MM.1S (cell line): ENCODE measurements around the gene BST1.

Source experiments
- DNase-seq: peaks from one replicate; pipeline ENCODE4 v3.0.0-alpha.2; 2015
- H2AFZ ChIP-seq: fragments of 300-600 bp; sonication (generic); 2 replicates; pipeline ENCODE4 v1.6.0; 2016; ENCODE audit warnings: antibody characterized with exemption, low read length
- H3F3A ChIP-seq: fragments of 300-600 bp; sonication (generic); 2 replicates; pipeline ENCODE4 v1.6.1; 2016; ENCODE audit warnings: mild to moderate bottlenecking, antibody characterized with exemption, low read length, moderate library complexity, mixed read lengths; ENCODE audit not compliant: insufficient read depth
- H3K27ac ChIP-seq: fragments of 300-600 bp; sonication (generic); 2 replicates; pipeline ENCODE4 v1.5.1; 2016; ENCODE audit warnings: mild to moderate bottlenecking, low read length
- H3K27me3 ChIP-seq: fragments of 300-600 bp; sonication (generic); replicated peaks from 2 replicates; pipeline ENCODE4 v1.6.0; 2016; ENCODE audit warnings: low read length; ENCODE audit not compliant: insufficient read depth
- H3K36me3 ChIP-seq: fragments of 300-600 bp; sonication (generic); replicated peaks from 2 replicates; pipeline ENCODE4 v1.6.1; 2016; ENCODE audit warnings: mild to moderate bottlenecking, low read length, mixed read lengths; ENCODE audit not compliant: insufficient read depth
- H3K4me1 ChIP-seq: fragments of 300-600 bp; sonication (generic); 2 replicates; pipeline ENCODE4 v1.6.1; 2016; ENCODE audit warnings: low read length, mixed read lengths
- H3K4me2 ChIP-seq: fragments of 300-600 bp; sonication (generic); 2 replicates; pipeline ENCODE4 v1.6.0; 2016; ENCODE audit warnings: low read depth, low read length
- H3K4me3 ChIP-seq: fragments of 300-600 bp; sonication (generic); 2 replicates; pipeline ENCODE4 v1.5.1; 2016; ENCODE audit warnings: low read length, mixed read lengths
- H3K79me2 ChIP-seq: fragments of 300-600 bp; sonication (generic); 2 replicates; pipeline ENCODE4 v1.6.1; 2016; ENCODE audit warnings: mixed run types, low read length, mixed read lengths
- H3K9ac ChIP-seq: fragments of 300-600 bp; sonication (generic); 2 replicates; pipeline ENCODE4 v1.6.1; 2016; ENCODE audit warnings: low read length, mixed read lengths
- H3K9me2 ChIP-seq: fragments of 300-600 bp; sonication (generic); replicated peaks from 2 replicates; pipeline ENCODE4 v1.6.1; 2016; ENCODE audit warnings: mild to moderate bottlenecking, low read length, mixed read lengths; ENCODE audit not compliant: insufficient read depth
- H3K9me3 ChIP-seq: fragments of 300-600 bp; sonication (generic); replicated peaks from 2 replicates; pipeline ENCODE4 v1.6.1; 2016; ENCODE audit warnings: mild to moderate bottlenecking, low read length, mixed read lengths; ENCODE audit not compliant: insufficient read depth
- H4K20me1 ChIP-seq: fragments of 300-600 bp; sonication (generic); 2 replicates; pipeline ENCODE4 v1.6.1; 2016; ENCODE audit warnings: mild to moderate bottlenecking, low read length, moderate library complexity, mixed read lengths; ENCODE audit not compliant: insufficient read depth
- CTCF ChIP-seq: fragments of 300-600 bp; sonication (generic); IDR thresholded peaks from 2 replicates; pipeline ENCODE4 v1.5.1; 2016; ENCODE audit warnings: antibody characterized with exemption, low read length, mixed read lengths
- EZH2 ChIP-seq: fragments of 300-600 bp; sonication (generic); optimal IDR thresholded peaks from 2 replicates; pipeline ENCODE3; 2017; ENCODE audit warnings: low read depth, mild to moderate bottlenecking, antibody characterized with exemption, low read length, mixed read lengths
- EZH2phosphoT487 ChIP-seq: fragments of 300-600 bp; sonication (generic); IDR thresholded peaks from 2 replicates; pipeline ENCODE4 v1.6.1; 2018; ENCODE audit warnings: antibody characterized with exemption, low read length

Gene BST1

GRCh38 chr4:15695729-15696128, 7.1 kb upstream of the BST1 start:
- no peaks in the 10 kb centered on the region for H3K27me3 ChIP-seq
- H2AFZ ChIP-seq = no peak overlapping the region
- H3K9me3 ChIP-seq = no peaks in the 10 kb centered on the region
- no peak overlapping the region for H3K4me2 ChIP-seq
- no peaks in the 10 kb centered on the region for H3F3A ChIP-seq
- H3K9me2 ChIP-seq = no peaks in the 10 kb centered on the region
- no peak overlapping the region for H3K9ac ChIP-seq
- no peaks in the 10 kb centered on the region for H3K79me2 ChIP-seq
- TF ChIP-seq EZH2phosphoT487 (no peak), EZH2 (no peak), CTCF (no peak)
- no peaks in the 10 kb centered on the region for H3K36me3 ChIP-seq
- no peak for DNase-seq
- H3K4me3 ChIP-seq = no peak overlapping the region
- no peaks in the 10 kb centered on the region for H3K4me1 ChIP-seq
- no peaks in the 10 kb centered on the region for H4K20me1 ChIP-seq
- no peak overlapping the region for H3K27ac ChIP-seq

GRCh38 chr4:15696866-15697265, 6.0 kb upstream of the BST1 start:
- Histone ChIP-seq H3K36me3 (no peaks in the 10 kb centered on the region), H3K9me3 (no peaks in the 10 kb centered on the region), H3K79me2 (no peaks in the 10 kb centered on the region), H2AFZ (no peak overlapping the region), H3K4me2 (no peak overlapping the region), H4K20me1 (no peaks in the 10 kb centered on the region), H3K4me3 (no peak overlapping the region), H3F3A (no peaks in the 10 kb centered on the region), H3K4me1 (no peaks in the 10 kb centered on the region), H3K27ac (no peak overlapping the region), H3K27me3 (no peaks in the 10 kb centered on the region), H3K9ac (no peak overlapping the region), H3K9me2 (no peaks in the 10 kb centered on the region)
- no peak for DNase-seq
- TF ChIP-seq CTCF (no peak), EZH2phosphoT487 (no peak), EZH2 (no peak)

GRCh38 chr4:15703439-15703838, 574 bp downstream of the BST1 start:
- Histone ChIP-seq H3K4me2 (no peak overlapping the region), H3K36me3 (no peaks in the 10 kb centered on the region), H3K4me3 (no peak overlapping the region), H2AFZ (no peak overlapping the region), H3K9me2 (no peaks in the 10 kb centered on the region), H4K20me1 (no peaks in the 10 kb centered on the region), H3K9me3 (no peaks in the 10 kb centered on the region), H3K79me2 (no peaks in the 10 kb centered on the region), H3K4me1 (no peaks in the 10 kb centered on the region), H3F3A (no peaks in the 10 kb centered on the region), H3K27me3 (no peaks in the 10 kb centered on the region), H3K27ac (no peak overlapping the region), H3K9ac (no peak overlapping the region)
- TF ChIP-seq EZH2phosphoT487 (no peak), EZH2 (no peak), CTCF (no peak)
- no peak for DNase-seq
